GM12878 (cell line): ENCODE data around the gene PXT1.

Experiments used
- BRCA1 ChIP-seq: IDR thresholded peaks from 2 replicates; pipeline ENCODE4 v1.6.1; 2011; ENCODE audit warnings: low read depth, low read length, improper control_type of control experiment
- EGR1 ChIP-seq, 2 experiments: IDR thresholded peaks; 1 replicate in 1 of 2; 2 replicates in 1 of 2; pipeline ENCODE4 v1.6.1; 2011 to 2012; ENCODE audit warnings: low read depth in 2 of 2, low read length in 2 of 2, borderline replicate concordance in 1 of 2, mild to moderate bottlenecking in 1 of 2, moderate library complexity in 1 of 2
- NRF1 ChIP-seq: conservative IDR thresholded peaks from 2 replicates; pipeline ENCODE4 v1.6.1; 2011; ENCODE audit warnings: mild to moderate bottlenecking, low read depth, low read length, improper control_type of control experiment
- POLR2AphosphoS5 ChIP-seq: IDR thresholded peaks from 2 replicates; pipeline ENCODE4 v1.6.1; 2011; ENCODE audit warnings: mild to moderate bottlenecking, low read length, inconsistent platforms
- RFX5 ChIP-seq: IDR thresholded peaks from 2 replicates; pipeline ENCODE4 v1.6.1; 2011; ENCODE audit warnings: low read depth, low read length, improper control_type of control experiment

DNA sequence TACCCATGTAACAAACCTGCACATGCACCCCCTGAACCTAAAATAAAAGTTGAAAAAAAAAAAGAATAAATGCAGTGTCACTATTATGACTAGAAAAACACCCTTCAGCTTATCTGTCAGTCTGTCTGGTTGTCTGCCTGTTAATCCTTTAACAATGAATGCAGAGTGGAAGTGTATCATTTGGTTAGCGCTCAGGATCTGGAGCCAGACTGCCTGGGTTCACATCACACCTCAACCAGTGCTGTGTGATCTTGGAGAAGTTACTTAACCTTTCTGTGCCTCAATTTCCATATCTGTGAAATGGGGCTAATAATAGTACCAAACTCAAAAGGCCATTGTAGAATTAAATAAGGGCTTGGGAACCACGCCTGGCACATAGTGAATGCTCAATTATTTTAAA is 72.0 kb downstream of the PXT1 start:
- TF ChIP-seq NRF1, result no peak
- no peak for TF ChIP-seq POLR2AphosphoS5
- TF ChIP-seq BRCA1, result no peak
- TF ChIP-seq EGR1 (IDR thresholded peaks at IDR 0.05; ENCODE audit: borderline replicate concordance in 1 of 2, low read depth in 2 of 2, low read length in 2 of 2), result no peak
- TF ChIP-seq RFX5, result no peak
